Measurements from ENCODE around the gene IGFBP5.

Gene IGFBP5

DNA sequence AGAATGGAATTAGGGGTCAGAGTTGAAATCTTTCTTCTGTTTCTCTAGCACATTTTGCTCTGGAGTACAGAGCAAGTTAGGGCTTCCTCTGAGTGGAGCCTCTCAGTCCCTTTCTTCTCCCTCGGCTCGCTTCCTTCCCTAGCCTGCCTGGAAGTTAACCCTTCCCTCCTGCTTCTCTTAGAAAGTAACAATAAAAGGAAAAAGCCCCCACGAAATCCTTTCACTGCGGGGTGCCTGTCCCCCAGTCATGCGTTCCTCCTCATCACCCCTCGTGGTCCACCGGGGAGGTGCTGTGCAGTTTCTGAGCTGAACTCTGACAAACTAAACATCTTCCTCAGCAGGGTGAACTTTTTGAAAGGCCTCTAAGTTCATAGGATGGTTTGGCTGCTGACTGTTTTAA, 60.2 kb downstream of the IGFBP5 start:
- Mint-ChIP-seq H3K9me3 (no peaks in the 10 kb centered on the region), H3K4me3 (peak overlapping the region; percentile 68), H3K4me1 (peaks cover 21% of the 10 kb centered on the region), H3K27ac (no peak overlapping the region), H3K36me3 (no peaks in the 10 kb centered on the region)
- ATAC-seq (no peak), DNase-seq (ENCODE audit: low spot score in 2 of 2) (no peak)

DNA sequence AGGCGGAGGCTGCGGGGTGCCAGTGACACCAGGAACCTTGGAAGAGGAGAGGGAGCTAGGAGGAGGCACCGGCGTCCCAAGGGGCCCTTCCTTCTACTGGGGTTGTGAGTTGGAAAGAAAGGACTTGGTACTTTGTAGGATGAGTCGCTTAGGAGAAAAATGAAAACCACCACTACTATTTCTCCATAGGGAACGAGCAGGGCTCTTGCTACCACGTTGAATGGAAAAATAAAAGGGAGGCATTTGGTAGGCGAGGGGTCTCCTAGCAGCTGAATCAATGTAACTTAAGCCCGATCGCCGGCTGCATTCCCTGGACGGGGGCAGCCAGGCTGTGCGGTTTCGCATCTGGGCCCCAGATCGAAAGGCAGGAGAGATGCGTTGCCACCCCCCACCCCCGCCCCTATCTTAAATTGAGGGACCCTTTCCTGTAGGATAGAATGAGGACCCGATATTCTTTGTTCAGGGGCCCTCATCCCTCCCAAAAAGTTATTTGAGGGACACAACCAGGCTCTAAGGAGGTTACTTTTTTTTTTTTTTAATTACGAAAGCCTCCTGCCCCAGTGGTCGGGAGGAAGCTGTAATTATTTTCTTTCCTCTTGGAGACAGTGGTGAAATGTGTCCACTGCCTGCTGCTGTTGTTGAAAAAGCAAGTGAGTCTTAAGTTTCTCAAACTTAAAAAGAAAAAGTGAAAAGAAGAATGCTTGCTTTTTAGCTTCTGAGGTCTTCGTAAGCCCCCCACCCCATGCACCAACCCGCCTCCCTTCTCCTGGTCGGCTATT, 60.8 kb downstream of the IGFBP5 start:
- peak overlapping the region; percentile 68 for H3K4me3 Mint-ChIP-seq
- H3K27ac Mint-ChIP-seq: no peak overlapping the region
- H3K4me1 Mint-ChIP-seq: peaks cover 21% of the 10 kb centered on the region
- no peaks in the 10 kb centered on the region for H3K9me3 Mint-ChIP-seq
- no peak for ATAC-seq
- H3K36me3 Mint-ChIP-seq: no peaks in the 10 kb centered on the region
- DNase-seq (ENCODE audit: low spot score in 2 of 2): no peak

DNA sequence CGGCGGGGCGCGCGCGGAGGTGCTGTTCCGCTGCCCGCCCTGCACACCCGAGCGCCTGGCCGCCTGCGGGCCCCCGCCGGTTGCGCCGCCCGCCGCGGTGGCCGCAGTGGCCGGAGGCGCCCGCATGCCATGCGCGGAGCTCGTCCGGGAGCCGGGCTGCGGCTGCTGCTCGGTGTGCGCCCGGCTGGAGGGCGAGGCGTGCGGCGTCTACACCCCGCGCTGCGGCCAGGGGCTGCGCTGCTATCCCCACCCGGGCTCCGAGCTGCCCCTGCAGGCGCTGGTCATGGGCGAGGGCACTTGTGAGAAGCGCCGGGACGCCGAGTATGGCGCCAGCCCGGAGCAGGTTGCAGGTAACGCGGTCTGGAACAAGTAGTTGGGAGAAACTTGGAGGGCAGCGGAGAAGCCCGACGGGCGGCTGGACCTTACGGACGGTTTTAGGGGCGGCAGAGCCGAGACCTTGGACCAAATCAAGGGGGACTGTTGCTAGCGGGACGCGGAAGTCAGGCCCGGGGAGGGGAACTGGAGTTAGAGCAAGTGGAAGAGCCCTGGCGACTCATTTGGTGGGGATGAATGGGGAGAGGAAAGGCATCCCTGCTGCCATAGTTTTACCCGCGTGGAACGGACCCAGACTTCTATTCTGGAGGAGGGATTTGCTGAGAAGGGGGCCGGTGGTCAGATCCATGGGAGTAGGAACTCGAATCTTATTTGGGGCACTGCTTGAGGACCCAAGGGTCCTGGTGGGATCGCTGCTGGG, 61.6 kb downstream of the IGFBP5 start:
- peak overlapping the region; percentile 68 for H3K4me3 Mint-ChIP-seq
- no peaks in the 10 kb centered on the region for H3K9me3 Mint-ChIP-seq
- H3K4me1 Mint-ChIP-seq: peaks cover 21% of the 10 kb centered on the region
- DNase-seq (ENCODE audit: low spot score in 2 of 2) (peak in 1 of 2 donors; percentile 50), ATAC-seq (peak; percentile 27)
- H3K36me3 Mint-ChIP-seq: no peaks in the 10 kb centered on the region
- H3K27ac Mint-ChIP-seq: no peak overlapping the region

DNA sequence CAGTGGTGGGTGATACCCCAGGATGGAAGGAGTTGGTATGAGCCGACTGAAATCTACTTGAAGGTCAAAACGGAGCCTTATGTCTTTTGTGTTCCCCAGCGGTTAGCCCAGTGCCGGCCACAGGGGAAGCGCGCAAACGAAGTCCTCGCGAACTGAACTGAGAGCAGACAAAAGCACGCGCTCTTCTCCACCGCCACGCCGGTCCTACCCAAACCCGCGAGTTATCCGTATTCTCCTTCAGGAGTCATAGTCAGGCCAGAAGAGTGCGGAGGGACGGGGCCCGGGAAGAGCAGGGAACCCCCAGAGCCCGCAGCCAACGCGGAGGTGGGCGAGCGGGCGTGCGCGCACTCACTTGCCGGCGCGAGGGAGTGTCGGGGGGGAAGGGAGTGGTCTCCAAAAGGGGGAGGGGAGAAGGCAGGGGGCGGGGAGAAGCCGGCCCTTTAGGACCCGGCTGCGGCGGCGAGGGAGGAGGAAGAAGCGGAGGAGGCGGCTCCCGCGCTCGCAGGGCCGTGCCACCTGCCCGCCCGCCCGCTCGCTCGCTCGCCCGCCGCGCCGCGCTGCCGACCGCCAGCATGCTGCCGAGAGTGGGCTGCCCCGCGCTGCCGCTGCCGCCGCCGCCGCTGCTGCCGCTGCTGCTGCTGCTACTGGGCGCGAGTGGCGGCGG, 62.3 kb downstream of the IGFBP5 start, which contains the start of gene IGFBP2:
Gene IGFBP2, plus strand, starts transcription at position 469 of the 664 bp plus-strand sequence. Its CDS starts 104 bp downstream, at position 573.
- Mint-ChIP-seq H3K9me3 (no peaks in the 10 kb centered on the region), H3K4me3 (peak within 1 kb of the TSS; percentile 71), H3K4me1 (peaks cover 21% of the 10 kb centered on the region), H3K36me3 (no peaks in the 10 kb centered on the region), H3K27ac (no peak within 1 kb of the TSS)
- DNase-seq (ENCODE audit: low spot score in 2 of 2): peak in 1 of 2 donors; percentile 6
- ATAC-seq: peak; percentile 57

DNA sequence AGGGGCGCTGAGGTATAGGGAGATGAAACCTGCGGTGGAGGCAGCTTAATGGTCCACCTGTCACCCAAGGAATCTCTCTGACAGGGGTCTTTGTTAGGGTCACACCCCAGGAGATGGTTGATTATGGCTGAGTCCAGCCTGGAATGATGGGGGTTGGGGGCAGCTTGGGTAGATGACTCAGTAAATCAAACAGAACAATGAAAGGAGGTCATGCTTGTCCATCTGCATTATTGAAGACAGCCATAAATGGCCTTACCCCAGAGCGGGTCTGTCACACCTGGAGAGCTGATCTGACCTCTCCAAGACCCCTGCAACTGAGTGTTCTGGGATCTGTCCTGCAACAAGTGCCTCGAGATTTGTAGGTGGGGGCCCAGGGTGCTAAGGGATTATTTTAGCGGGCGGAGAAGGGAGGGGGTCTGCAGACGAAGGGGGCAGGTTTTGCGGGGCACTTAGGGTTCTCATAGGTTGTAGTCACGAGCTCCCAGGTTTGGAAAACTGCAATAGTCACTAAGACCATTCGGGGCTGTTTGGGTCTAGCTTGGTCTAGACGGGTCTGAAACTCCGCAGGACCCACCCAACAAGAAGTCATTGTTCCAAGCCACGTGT, 62.9 kb downstream of the IGFBP5 start:
- H3K4me1 Mint-ChIP-seq: peaks cover 21% of the 10 kb centered on the region
- ATAC-seq (no peak), DNase-seq (ENCODE audit: low spot score in 2 of 2) (no peak)
- H3K4me3 Mint-ChIP-seq: peak overlapping the region; percentile 71
- no peaks in the 10 kb centered on the region for H3K9me3 Mint-ChIP-seq
- no peak overlapping the region for H3K27ac Mint-ChIP-seq
- H3K36me3 Mint-ChIP-seq: no peaks in the 10 kb centered on the region

DNA sequence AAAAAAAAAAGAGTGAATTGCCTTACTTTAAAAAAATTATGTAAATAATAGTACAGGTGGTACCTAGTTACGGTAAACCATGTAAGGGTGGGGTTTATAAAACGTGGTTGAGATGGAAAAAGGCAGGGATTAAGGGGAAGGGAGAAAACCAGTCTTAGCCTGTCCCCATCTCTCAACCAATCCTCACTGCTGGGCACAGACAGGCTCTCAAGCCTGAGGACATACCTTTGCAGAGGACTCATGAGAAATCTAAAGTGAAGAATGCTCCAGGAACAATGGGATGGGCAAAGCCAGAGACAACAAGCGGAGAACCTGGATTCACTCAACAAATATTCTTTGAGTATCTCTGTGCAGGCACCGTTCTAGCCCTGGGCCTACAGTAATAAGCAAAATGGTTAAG, 65.6 kb downstream of the IGFBP5 start:
- DNase-seq (ENCODE audit: low spot score in 2 of 2): no peak
- no peak overlapping the region for H3K4me3 Mint-ChIP-seq
- no peak overlapping the region for H3K27ac Mint-ChIP-seq
- no peak for ATAC-seq
- no peaks in the 10 kb centered on the region for H3K9me3 Mint-ChIP-seq
- H3K4me1 Mint-ChIP-seq: peaks cover 16% of the 10 kb centered on the region
- H3K36me3 Mint-ChIP-seq: no peaks in the 10 kb centered on the region

DNA sequence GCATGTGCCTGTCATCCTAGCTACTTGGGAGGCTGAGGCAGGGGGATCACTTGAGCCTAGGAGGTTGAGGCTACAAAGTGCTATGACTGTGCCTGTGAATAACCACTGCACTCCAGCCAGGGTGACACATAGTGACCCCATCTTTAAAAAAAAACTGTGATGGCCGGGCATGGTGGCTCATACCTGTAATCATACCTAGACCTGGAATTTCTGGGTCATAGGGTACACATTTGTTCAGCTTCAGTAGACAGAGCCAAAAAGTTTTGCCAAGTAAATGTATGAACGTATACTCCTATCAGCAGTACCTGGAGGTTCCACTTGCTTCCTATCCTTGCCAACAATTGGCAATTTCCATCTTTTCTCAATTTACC, 68.5 kb downstream of the IGFBP5 start:
- H3K36me3 Mint-ChIP-seq: no peaks in the 10 kb centered on the region
- H3K9me3 Mint-ChIP-seq: no peaks in the 10 kb centered on the region
- ATAC-seq (no peak), DNase-seq (ENCODE audit: low spot score in 2 of 2) (no peak)
- no peak overlapping the region for H3K4me3 Mint-ChIP-seq
- H3K4me1 Mint-ChIP-seq: no peaks in the 10 kb centered on the region
- H3K27ac Mint-ChIP-seq: no peak overlapping the region

DNA sequence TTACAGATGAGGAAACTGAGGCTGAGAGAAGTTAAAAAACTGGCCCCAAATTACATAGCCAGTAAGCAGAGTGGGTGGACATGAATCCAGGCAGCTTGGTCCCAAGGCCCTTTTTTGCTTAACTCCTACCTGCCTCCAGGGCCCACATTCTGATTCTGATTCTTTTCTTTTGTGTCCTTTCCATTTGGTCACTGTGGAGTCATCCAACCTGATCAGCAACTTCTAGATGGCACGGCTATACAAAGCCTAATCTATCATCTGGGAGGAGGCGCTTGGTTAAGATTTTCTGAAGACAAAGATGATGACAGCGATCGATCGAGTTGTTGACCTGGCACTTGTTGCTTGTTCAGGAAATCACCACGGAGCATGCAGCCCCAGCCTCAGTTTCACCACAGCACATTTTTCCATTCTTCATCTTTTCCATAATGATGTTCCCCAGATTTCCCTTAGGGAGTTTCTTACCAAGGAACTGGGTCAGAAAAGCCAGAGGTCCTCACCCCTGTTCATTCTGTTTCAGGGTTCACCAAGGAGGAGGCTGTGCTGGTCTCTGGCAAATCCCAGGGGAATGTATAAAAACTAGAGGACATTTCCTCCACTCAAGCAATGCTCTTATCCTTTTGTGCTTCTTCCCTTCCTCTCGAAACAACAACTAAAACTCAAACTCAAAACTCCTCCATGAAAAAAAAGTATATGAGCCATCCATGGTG, 69.0 kb downstream of the IGFBP5 start:
- H3K27ac Mint-ChIP-seq: no peak overlapping the region
- no peak overlapping the region for H3K4me3 Mint-ChIP-seq
- H3K9me3 Mint-ChIP-seq: no peaks in the 10 kb centered on the region
- H3K36me3 Mint-ChIP-seq: no peaks in the 10 kb centered on the region
- H3K4me1 Mint-ChIP-seq: no peaks in the 10 kb centered on the region
- no peak for ATAC-seq
- DNase-seq (ENCODE audit: low spot score in 2 of 2): no peak

DNA sequence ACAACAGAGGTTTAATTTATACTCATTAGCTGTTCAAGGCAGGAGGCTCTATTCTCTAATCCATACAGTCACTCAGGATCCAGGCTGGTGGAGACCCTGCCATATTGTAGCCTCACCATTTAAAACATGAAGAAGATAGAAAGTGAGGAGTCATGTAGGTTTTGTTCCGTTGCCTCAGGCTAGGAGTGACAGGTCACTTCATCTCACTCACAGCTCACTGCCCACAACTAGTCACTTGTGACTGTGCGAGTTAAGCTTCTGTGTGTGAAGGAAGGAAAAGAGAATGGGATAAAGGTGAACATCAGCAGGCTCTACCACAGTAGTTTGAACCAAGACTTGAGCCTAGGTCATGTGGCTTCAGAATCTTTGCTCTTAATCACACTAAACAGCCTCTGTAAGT, 71.1 kb downstream of the IGFBP5 start:
- peak; percentile 60 for ATAC-seq
- Mint-ChIP-seq H3K36me3 (no peaks in the 10 kb centered on the region), H3K4me3 (no peak overlapping the region), H3K27ac (no peak overlapping the region), H3K9me3 (no peaks in the 10 kb centered on the region), H3K4me1 (peaks cover 6% of the 10 kb centered on the region)
- DNase-seq (ENCODE audit: low spot score in 2 of 2): no peak

DNA sequence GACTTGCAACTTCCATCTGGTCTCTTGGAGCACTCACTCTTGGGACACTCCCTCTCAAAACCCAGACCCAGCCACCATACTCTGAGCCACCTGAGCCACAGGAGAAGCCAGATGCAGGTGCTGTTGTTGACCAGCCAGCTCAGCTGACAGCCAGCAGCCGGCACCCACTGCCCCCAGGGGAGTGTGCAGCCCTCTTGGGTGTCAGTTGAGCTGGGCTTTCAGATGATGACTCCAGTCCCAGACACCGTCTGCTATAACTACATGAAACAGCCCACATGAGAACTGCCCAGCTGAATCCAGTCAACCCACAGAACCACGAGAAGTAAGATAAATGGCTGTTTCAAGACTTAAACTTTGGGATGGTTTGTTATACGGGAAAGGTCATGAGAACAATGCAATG, 72.8 kb downstream of the IGFBP5 start:
- no peak for DNase-seq (ENCODE audit: low spot score in 2 of 2)
- Mint-ChIP-seq H3K9me3 (no peaks in the 10 kb centered on the region), H3K27ac (no peak overlapping the region), H3K4me1 (peaks cover 6% of the 10 kb centered on the region), H3K4me3 (no peak overlapping the region), H3K36me3 (no peaks in the 10 kb centered on the region)
- no peak for ATAC-seq

Data from stimulated activated effector memory CD8-positive, alpha-beta T cell treated with anti-CD3 and anti-CD28 coated beads, Interleukin-12 subunit alpha, Interleukin-12 subunit beta, amount 100 ng/mL, for 72 hours (primary cell).